Measurements from ENCODE around the gene ENTPD6. TPM values are rescaled to one million over a fixed set of nuclear protein-coding genes. Genes with fewer than 3 reads are reported as not detected.

The ENTPD6 gene
- total RNA-seq, 1 experiment from 2014 or later, result 122 TPM

DNA sequence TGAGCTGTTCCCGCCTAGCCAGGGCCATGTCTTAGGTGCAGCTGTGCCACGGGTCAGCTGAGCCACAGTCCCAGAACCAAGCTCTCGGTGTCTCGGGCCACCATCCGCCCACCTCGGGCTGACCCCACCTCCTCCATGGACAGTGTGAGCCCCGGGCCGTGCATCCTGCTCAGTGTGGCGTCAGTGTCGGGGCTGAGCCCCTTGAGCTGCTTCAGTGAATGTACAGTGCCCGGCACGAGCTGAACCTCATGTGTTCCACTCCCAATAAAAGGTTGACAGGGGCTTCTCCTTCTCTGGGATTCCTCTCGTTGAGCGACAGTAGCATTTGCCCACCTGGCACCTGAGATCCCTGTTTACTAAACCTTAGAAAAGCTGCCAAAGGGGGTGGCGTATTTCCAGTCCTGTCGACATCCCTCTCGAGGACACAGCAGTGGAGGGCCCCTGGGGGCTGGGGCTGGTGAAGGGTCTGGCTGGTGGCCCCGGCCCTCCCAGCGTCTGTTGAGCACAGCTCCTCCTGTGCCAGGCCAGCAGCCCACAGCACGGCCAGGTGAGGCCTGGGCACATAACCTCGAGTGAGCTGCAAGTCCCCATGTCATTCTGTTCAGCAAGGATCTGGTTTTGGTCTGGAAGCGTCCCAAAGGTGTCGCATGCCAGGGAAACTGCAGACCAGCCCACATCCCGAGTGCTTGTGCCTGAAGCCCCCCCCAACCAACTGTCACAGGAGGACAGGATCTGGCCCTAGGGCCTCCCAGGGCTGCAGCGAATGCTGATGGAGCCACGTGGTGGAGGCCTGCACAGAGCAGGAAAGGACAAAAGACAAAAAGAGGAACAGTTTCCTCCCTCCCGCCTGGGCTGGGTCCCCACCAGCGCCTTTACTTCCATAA lies 31.2 kb downstream of the ENTPD6 start:
- H3K9ac ChIP-seq (ENCODE audit: low read length), result peak overlapping the region; percentile 17; the same call in 1 of the 2 replicates
- H3K9me3 ChIP-seq (ENCODE audit: low read length), result no peaks in the 10 kb centered on the region
- H3K9me2 ChIP-seq (replicated peaks; ENCODE audit: low read length), result no peaks in the 10 kb centered on the region
- BruUV-seq (replicated peaks), result no TSS peak
- H3K4me1 ChIP-seq (ENCODE audit: insufficient read depth, low read length), result peaks cover 46% of the 10 kb centered on the region
- H3K27me3 ChIP-seq (ENCODE audit: low read length), result no peaks in the 10 kb centered on the region
- H3K4me2 ChIP-seq (ENCODE audit: low read length), result peak overlapping the region; percentile 12
- no peaks in the 10 kb centered on the region for H4K20me1 ChIP-seq (ENCODE audit: low read length)
- DNase-seq (peak; percentile 23), ATAC-seq (peak; percentile 1; the same call in 1 of the 2 replicates)
- H3K36me3 ChIP-seq (ENCODE audit: low read depth, low read length), result peaks cover 15% of the 10 kb centered on the region; the same call in 1 of the 2 replicates
- H3K27ac ChIP-seq (ENCODE audit: low read length), result peak overlapping the region; percentile 62
- ChIA-PET CTCF (interaction anchor here (0.6 kb wide), 1 partner anchor 160 kb away, joined by 3 read pairs; no protein-coding TSS in a partner anchor), POLR2A (ENCODE audit: unreplicated experiment) (interaction anchor here (1.3 kb wide), 1 partner anchor 20 kb away, joined by 6 read pairs; no protein-coding TSS in a partner anchor)
- no peaks in the 10 kb centered on the region for H3F3A ChIP-seq (ENCODE audit: low read length, unreplicated experiment)
- TF ChIP-seq, protein P1, sequence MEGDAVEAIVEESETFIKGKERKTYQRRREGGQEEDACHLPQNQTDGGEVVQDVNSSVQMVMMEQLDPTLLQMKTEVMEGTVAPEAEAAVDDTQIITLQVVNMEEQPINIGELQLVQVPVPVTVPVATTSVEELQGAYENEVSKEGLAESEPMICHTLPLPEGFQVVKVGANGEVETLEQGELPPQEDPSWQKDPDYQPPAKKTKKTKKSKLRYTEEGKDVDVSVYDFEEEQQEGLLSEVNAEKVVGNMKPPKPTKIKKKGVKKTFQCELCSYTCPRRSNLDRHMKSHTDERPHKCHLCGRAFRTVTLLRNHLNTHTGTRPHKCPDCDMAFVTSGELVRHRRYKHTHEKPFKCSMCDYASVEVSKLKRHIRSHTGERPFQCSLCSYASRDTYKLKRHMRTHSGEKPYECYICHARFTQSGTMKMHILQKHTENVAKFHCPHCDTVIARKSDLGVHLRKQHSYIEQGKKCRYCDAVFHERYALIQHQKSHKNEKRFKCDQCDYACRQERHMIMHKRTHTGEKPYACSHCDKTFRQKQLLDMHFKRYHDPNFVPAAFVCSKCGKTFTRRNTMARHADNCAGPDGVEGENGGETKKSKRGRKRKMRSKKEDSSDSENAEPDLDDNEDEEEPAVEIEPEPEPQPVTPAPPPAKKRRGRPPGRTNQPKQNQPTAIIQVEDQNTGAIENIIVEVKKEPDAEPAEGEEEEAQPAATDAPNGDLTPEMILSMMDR (conservative IDR thresholded peaks at IDR 0.05; ENCODE audit: low read depth, low read length), result no peak
- no peak for TF ChIP-seq EZH2phosphoT487 (IDR thresholded peaks at IDR 0.05; ENCODE audit: borderline replicate concordance, low read length)
- no peak for TF ChIP-seq EZH2 (IDR thresholded peaks at IDR 0.05; ENCODE audit: low read length, unreplicated experiment)
- 0 out of 2 replicates have a peak, but pooled peaks cover 7% of the 10 kb centered on the region for H3K79me2 ChIP-seq (ENCODE audit: low read length)
- H3K4me3 ChIP-seq (ENCODE audit: low read length), result no peak overlapping the region
- H2AFZ ChIP-seq (ENCODE audit: low read length), result no peak overlapping the region
- intact Hi-C loops (cut with micrococcal nuclease), result no loop called here

DNA sequence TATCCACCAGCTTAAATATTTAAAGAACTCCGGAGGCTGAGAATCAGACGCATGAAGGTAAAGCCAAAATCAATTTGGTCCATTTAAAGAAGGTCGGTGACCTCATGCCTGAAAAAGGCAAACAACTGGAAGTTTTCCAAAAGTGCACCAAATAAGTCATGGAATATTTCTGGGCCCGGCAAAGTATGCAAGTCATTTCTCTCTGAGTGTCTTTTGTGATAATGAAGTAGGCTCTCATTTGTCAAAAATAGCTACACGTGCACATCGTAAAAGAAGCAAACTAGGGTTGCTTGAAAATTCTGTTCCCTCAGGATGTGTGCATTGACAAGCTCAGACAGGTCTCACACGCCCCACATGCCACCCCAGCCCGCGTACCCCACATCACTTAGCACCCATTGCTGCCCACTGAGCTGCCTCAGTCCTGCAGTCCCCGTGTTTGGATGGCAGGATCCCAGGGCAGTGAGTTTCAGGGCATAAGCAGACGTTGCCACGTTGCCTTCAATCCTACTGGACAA lies 31.9 kb downstream of the ENTPD6 start:
- ATAC-seq (no peak), DNase-seq (peak; percentile 81)
- intact Hi-C loops (cut with micrococcal nuclease), result no loop called here
- peak overlapping the region; percentile 62 for H3K27ac ChIP-seq (ENCODE audit: low read length)
- peak overlapping the region; percentile 12 for H3K4me2 ChIP-seq (ENCODE audit: low read length)
- peaks cover 49% of the 10 kb centered on the region for H3K4me1 ChIP-seq (ENCODE audit: insufficient read depth, low read length)
- H3F3A ChIP-seq (ENCODE audit: low read length, unreplicated experiment), result no peaks in the 10 kb centered on the region
- H3K9me2 ChIP-seq (replicated peaks; ENCODE audit: low read length), result no peaks in the 10 kb centered on the region
- ChIA-PET POLR2A (ENCODE audit: unreplicated experiment) (interaction anchor here (1.3 kb wide), 1 partner anchor 19 kb away, joined by 6 read pairs; no protein-coding TSS in a partner anchor), CTCF (interaction anchor here (0.6 kb wide), 1 partner anchor 160 kb away, joined by 3 read pairs; no protein-coding TSS in a partner anchor)
- peak overlapping the region; percentile 17; the same call in 1 of the 2 replicates for H3K9ac ChIP-seq (ENCODE audit: low read length)
- peaks cover 15% of the 10 kb centered on the region; the same call in 1 of the 2 replicates for H3K36me3 ChIP-seq (ENCODE audit: low read depth, low read length)
- H3K9me3 ChIP-seq (ENCODE audit: low read length), result no peaks in the 10 kb centered on the region
- no peaks in the 10 kb centered on the region for H4K20me1 ChIP-seq (ENCODE audit: low read length)
- TF ChIP-seq, protein P1 (conservative IDR thresholded peaks at IDR 0.05; ENCODE audit: low read depth, low read length), result no peak
- TF ChIP-seq EZH2 (IDR thresholded peaks at IDR 0.05; ENCODE audit: low read length, unreplicated experiment) (no peak), EZH2phosphoT487 (IDR thresholded peaks at IDR 0.05; ENCODE audit: borderline replicate concordance, low read length) (no peak)
- no peak overlapping the region for H3K4me3 ChIP-seq (ENCODE audit: low read length)
- no peak overlapping the region for H2AFZ ChIP-seq (ENCODE audit: low read length)
- no peaks in the 10 kb centered on the region for H3K27me3 ChIP-seq (ENCODE audit: low read length)
- 0 out of 2 replicates have a peak, but pooled peaks cover 7% of the 10 kb centered on the region for H3K79me2 ChIP-seq (ENCODE audit: low read length)
- BruUV-seq (replicated peaks), result no TSS peak
